BJ (cell line): Measurements from ENCODE around the gene PTPRE. TPM values are rescaled to one million over a fixed set of nuclear protein-coding genes. Genes with fewer than 3 reads are reported as not detected.

ENCODE experiments used
- CTCF ChIA-PET: fragments of 350-600 bp; formaldehyde crosslinking; extraction: SDS; loops from one replicate; lab custom pipeline; 2021; ENCODE audit warnings: antibody characterized with exemption, inconsistent platforms; lab: Yijun Ruan, JAX
- POLR2A ChIA-PET: fragments of 300-600 bp; sonication (Branson Sonifier 250); formaldehyde crosslinking; extraction: SDS; loops from one replicate; lab custom pipeline; 2021; ENCODE audit warnings: antibody characterized with exemption; lab: Charles Lee
- DNase-seq: peaks from one replicate; pipeline ENCODE4 v3.0.0-alpha.2; 2011; ENCODE audit warnings: low read depth
- H3K27me3 ChIP-seq: 2 replicates; pipeline ENCODE4 v1.6.0; 2011; ENCODE audit warnings: low read length; ENCODE audit not compliant: control insufficient read depth, insufficient read depth
- H3K36me3 ChIP-seq: 2 replicates; pipeline ENCODE4 v1.5.1; 2011; ENCODE audit warnings: low read length; ENCODE audit not compliant: control insufficient read depth, insufficient read depth
- H3K4me3 ChIP-seq: 2 replicates; pipeline ENCODE4 v1.5.1; 2011; ENCODE audit warnings: low read depth, mild to moderate bottlenecking, control low read depth, low read length
- CTCF ChIP-seq: IDR thresholded peaks from 2 replicates; pipeline ENCODE4 v1.5.1; 2011; ENCODE audit warnings: low read depth, mild to moderate bottlenecking, control low read depth, inconsistent platforms, low read length, moderate library complexity; ENCODE audit not compliant: insufficient read depth
- polyA plus RNA-seq: library from polyadenylated mRNA; depleted of rRNA; stranded (reverse); fragments of >200 nt; gene quantifications from 2 replicates; pipeline ENCODE4 v1.2.3, GENCODE V29; 2011

Gene PTPRE
- polyA plus RNA-seq, 1 experiment, result 0.09 TPM

GRCh38 chr10:127921075-127921752, 14.3 kb downstream of the PTPRE start:
- no peak overlapping the region for H3K4me3 ChIP-seq
- TF ChIP-seq CTCF, result no peak
- CTCF ChIA-PET, result interaction anchor here (0.9 to 3.4 kb wide), 2 partner anchors 14 to 90 kb away, joined by 3 to 13 read pairs; partner anchors contain the start of gene PTPRE
- no peak for DNase-seq
- no peaks in the 10 kb centered on the region for H3K27me3 ChIP-seq
- no peaks in the 10 kb centered on the region for H3K36me3 ChIP-seq
- POLR2A ChIA-PET, result no interaction called here

GRCh38 chr10:127921753-127922145, 14.8 kb downstream of the PTPRE start:
- ChIA-PET CTCF (interaction anchor here (0.9 to 3.4 kb wide), 2 partner anchors 15 to 89 kb away, joined by 3 to 13 read pairs; partner anchors contain the start of gene PTPRE), POLR2A (no interaction called here)
- no peaks in the 10 kb centered on the region for H3K27me3 ChIP-seq
- DNase-seq, result no peak
- TF ChIP-seq CTCF, result no peak
- H3K4me3 ChIP-seq, result no peak overlapping the region
- H3K36me3 ChIP-seq, result no peaks in the 10 kb centered on the region

GRCh38 chr10:127922206-127922605, 15.3 kb downstream of the PTPRE start:
- ChIA-PET POLR2A (no interaction called here), CTCF (interaction anchor here (0.9 to 3.4 kb wide), 2 partner anchors 15 to 89 kb away, joined by 3 to 13 read pairs; partner anchors contain the start of gene PTPRE)
- H3K36me3 ChIP-seq, result no peaks in the 10 kb centered on the region
- H3K27me3 ChIP-seq, result no peaks in the 10 kb centered on the region
- no peak for TF ChIP-seq CTCF
- DNase-seq, result no peak
- no peak overlapping the region for H3K4me3 ChIP-seq

GRCh38 chr10:127922675-127923366, 15.9 kb downstream of the PTPRE start:
- H3K27me3 ChIP-seq, result no peaks in the 10 kb centered on the region
- TF ChIP-seq CTCF, result no peak
- no peak for DNase-seq
- H3K36me3 ChIP-seq, result no peaks in the 10 kb centered on the region
- POLR2A ChIA-PET, result no interaction called here
- H3K4me3 ChIP-seq, result no peak overlapping the region
- CTCF ChIA-PET, result interaction anchor here (0.7 to 1.4 kb wide), 3 partner anchors 10 to 89 kb away, joined by 3 to 4 read pairs (median 3); no protein-coding TSS in a partner anchor

- H3K4me3 ChIP-seq, result no peak overlapping the region
- POLR2A ChIA-PET, result no interaction called here
- no peak for DNase-seq
- CTCF ChIA-PET, result interaction anchor here (0.7 to 1.7 kb wide), 5 partner anchors 9 to 227 kb away, joined by 3 to 5 read pairs (median 3); no protein-coding TSS in a partner anchor
- H3K36me3 ChIP-seq, result no peaks in the 10 kb centered on the region
- TF ChIP-seq CTCF, result no peak
- no peaks in the 10 kb centered on the region for H3K27me3 ChIP-seq
These were observed 16.7 kb downstream of the PTPRE start for GRCh38 chr10:127923646-127924045.
